HepG2 (cell line): Measurements from ENCODE around the gene TTC32. TPM values are rescaled to one million over a fixed set of nuclear protein-coding genes. Genes with fewer than 3 reads are reported as not detected.

Source experiments
- DMAP1 ChIP-seq: IDR thresholded peaks from 2 replicates; pipeline ENCODE4 v1.6.1; 2016
- FOSL2 ChIP-seq: sonication (generic); formaldehyde crosslinking; IDR thresholded peaks from 2 replicates; pipeline ENCODE4 v1.4.0; 2020; ENCODE audit warnings: missing genetic modification reagents
- IKZF4 ChIP-seq: sonication (generic); formaldehyde crosslinking; IDR thresholded peaks from 2 replicates; pipeline ENCODE4 v1.5.1; 2020; ENCODE audit warnings: borderline replicate concordance, mild to moderate bottlenecking, low read depth, missing genetic modification reagents; ENCODE audit errors: not compliant biosample characterization
- IRX3 ChIP-seq: sonication (generic); formaldehyde crosslinking; IDR thresholded peaks from 2 replicates; pipeline ENCODE4 v1.8.1; 2023; ENCODE audit warnings: mild to moderate bottlenecking, low read depth, missing genetic modification reagents, borderline replicate concordance
- KDM1A ChIP-seq: IDR thresholded peaks from 2 replicates; pipeline ENCODE4 v1.6.1; 2016; ENCODE audit warnings: missing compliant biosample characterization
- NCOA2 ChIP-seq: sonication (generic); formaldehyde crosslinking; IDR thresholded peaks from 2 replicates; pipeline ENCODE4 v1.8.0; 2022; ENCODE audit warnings: inconsistent platforms
- PHF5A ChIP-seq: IDR thresholded peaks from one replicate; pipeline ENCODE4 v1.6.1; 2018; ENCODE audit warnings: low read depth, missing genetic modification reagents; ENCODE audit not compliant: unreplicated experiment
- TBX3 ChIP-seq: fragments of 450-650 bp; IDR thresholded peaks from 2 replicates; pipeline ENCODE4 v1.6.1; 2017; ENCODE audit warnings: antibody characterized with exemption, mild to moderate bottlenecking, inconsistent platforms, borderline replicate concordance
- TP53 ChIP-seq: sonication (generic); formaldehyde crosslinking; conservative IDR thresholded peaks from 2 replicates; pipeline ENCODE4 v1.4.0; 2020; ENCODE audit warnings: missing genetic modification reagents
- ZNF160 ChIP-seq: sonication (generic); formaldehyde crosslinking; IDR thresholded peaks from 2 replicates; pipeline ENCODE4 v1.8.0; 2022; ENCODE audit warnings: mild to moderate bottlenecking, inconsistent platforms, missing genetic modification reagents
- ZNF225 ChIP-seq: sonication (generic); formaldehyde crosslinking; IDR thresholded peaks from 2 replicates; pipeline ENCODE4 v1.4.0; 2020; ENCODE audit warnings: mild to moderate bottlenecking, missing genetic modification reagents
- ZSCAN29 ChIP-seq: sonication (generic); formaldehyde crosslinking; conservative IDR thresholded peaks from 2 replicates; pipeline ENCODE4 v1.4.0; 2020; ENCODE audit warnings: mild to moderate bottlenecking, missing genetic modification reagents
- polyA plus RNA-seq, 8 experiments: library from polyadenylated mRNA; depleted of rRNA in 3 of 8; stranded (reverse) in 7 of 8; unstranded in 1 of 8; fragments of >200 nt; fragmentation: Illumina TruSeq in 4 of 8; extraction: Trizol in 4 of 8; gene quantifications; 2 replicates each; pipeline versions ENCODE4 v1.2.1 to v1.2.3, GENCODE V29; 2011 to 2016; ENCODE audit warnings: low read depth in 4 of 8, missing spikeins in 1 of 8, mixed read lengths in 1 of 8; ENCODE audit not compliant: insufficient read depth in 1 of 8
- total RNA-seq, 5 experiments: library from RNA; depleted of rRNA; stranded (reverse); fragments of >200 nt; fragmentation: Illumina TruSeq; extraction: Trizol; gene quantifications; 2 replicates each; pipeline ENCODE4 v1.2.3, GENCODE V29; 2016; ENCODE audit warnings: low read depth in 1 of 5
- TF ChIP-seq, protein P1 (sequence below): sonication (generic); formaldehyde crosslinking; IDR thresholded peaks from 2 replicates; pipeline ENCODE4 v1.4.0; 2020; ENCODE audit warnings: missing genetic modification reagents, mild to moderate bottlenecking, borderline replicate concordance
- TF ChIP-seq, protein P2 (sequence below): sonication (generic); formaldehyde crosslinking; IDR thresholded peaks from 2 replicates; pipeline ENCODE4 v1.8.1; 2023; ENCODE audit warnings: missing genetic modification reagents, mild to moderate bottlenecking, borderline replicate concordance
- TF ChIP-seq, protein P3 (sequence below): sonication (generic); formaldehyde crosslinking; IDR thresholded peaks from 2 replicates; pipeline ENCODE4 v1.4.0; 2020; ENCODE audit warnings: missing genetic modification reagents
- TF ChIP-seq, protein P4 (sequence below): sonication (generic); formaldehyde crosslinking; IDR thresholded peaks from 2 replicates; pipeline ENCODE4 v1.4.0; 2020; ENCODE audit warnings: mild to moderate bottlenecking, low read depth, missing genetic modification reagents
- TF ChIP-seq, protein P5 (sequence below): IDR thresholded peaks from 2 replicates; pipeline ENCODE4 v1.6.1; 2016; ENCODE audit warnings: low read depth, borderline replicate concordance
- TF ChIP-seq, protein P6 (sequence below): sonication (generic); formaldehyde crosslinking; IDR thresholded peaks from 2 replicates; pipeline ENCODE4 v1.5.1; 2020; ENCODE audit warnings: missing genetic modification reagents, mild to moderate bottlenecking, borderline replicate concordance

TTC32 gene
- total and polyA plus RNA-seq, 2 of the 13 experiments (the other 11 are each of a cell fraction or from before 2014, with no cell fraction given): 21.6 to 38.3 TPM

DNA sequence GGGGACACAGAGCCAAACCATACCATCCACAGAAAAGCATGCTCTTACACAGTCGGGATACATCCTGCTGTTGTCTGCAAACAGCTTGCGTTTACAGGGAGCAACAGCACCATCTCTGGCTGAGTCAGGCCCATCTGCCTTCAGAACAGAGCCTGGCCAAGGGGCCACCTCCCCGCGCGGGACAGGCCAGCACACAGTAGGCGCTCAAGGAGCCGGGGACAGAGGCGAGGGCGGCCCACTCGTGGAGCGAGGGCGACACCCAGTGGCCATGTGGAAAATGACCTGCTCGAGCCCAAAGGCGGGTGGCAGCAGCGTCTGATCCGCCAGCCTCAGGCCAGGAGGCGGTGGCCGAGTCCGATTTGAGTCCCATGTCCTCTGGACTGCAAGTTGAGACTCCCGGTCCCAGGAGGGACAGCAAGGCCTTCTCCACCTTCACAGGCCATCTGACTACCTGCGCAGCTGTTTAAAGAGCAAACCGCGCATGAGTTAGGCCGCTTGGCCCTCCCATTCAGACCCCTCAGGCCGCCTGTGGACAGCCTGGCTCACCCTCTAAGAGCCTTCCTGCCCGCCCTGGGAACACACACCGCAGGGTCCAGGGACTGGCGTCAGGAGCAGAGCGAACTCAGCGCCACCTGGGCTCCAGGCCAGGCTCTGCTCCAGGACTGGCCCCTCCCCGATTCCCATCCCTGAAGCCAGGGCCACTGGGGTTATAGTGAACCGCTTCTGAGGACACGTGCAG is 38.3 kb downstream of the TTC32 start (continued):
- peak; percentile 38; the same call in 1 of the 2 replicates for TF ChIP-seq ZNF160 (CRISPR knock-in tag)
- TF ChIP-seq, protein P1, sequence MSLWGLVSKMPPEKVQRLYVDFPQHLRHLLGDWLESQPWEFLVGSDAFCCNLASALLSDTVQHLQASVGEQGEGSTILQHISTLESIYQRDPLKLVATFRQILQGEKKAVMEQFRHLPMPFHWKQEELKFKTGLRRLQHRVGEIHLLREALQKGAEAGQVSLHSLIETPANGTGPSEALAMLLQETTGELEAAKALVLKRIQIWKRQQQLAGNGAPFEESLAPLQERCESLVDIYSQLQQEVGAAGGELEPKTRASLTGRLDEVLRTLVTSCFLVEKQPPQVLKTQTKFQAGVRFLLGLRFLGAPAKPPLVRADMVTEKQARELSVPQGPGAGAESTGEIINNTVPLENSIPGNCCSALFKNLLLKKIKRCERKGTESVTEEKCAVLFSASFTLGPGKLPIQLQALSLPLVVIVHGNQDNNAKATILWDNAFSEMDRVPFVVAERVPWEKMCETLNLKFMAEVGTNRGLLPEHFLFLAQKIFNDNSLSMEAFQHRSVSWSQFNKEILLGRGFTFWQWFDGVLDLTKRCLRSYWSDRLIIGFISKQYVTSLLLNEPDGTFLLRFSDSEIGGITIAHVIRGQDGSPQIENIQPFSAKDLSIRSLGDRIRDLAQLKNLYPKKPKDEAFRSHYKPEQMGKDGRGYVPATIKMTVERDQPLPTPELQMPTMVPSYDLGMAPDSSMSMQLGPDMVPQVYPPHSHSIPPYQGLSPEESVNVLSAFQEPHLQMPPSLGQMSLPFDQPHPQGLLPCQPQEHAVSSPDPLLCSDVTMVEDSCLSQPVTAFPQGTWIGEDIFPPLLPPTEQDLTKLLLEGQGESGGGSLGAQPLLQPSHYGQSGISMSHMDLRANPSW (CRISPR knock-in tag): 0 out of 2 replicates have a peak, but pooled peaks have one; percentile 51
- TF ChIP-seq DMAP1: peak; percentile 80
- TF ChIP-seq, protein P2, sequence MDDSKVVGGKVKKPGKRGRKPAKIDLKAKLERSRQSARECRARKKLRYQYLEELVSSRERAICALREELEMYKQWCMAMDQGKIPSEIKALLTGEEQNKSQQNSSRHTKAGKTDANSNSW: peak; percentile 41; the same call in 1 of the 2 replicates
- peak; percentile 85 for TF ChIP-seq IKZF4
- no peak for TF ChIP-seq PHF5A (CRISPR knock-in tag)
- TF ChIP-seq IRX3 (CRISPR knock-in tag): no peak
- TF ChIP-seq, protein P3, sequence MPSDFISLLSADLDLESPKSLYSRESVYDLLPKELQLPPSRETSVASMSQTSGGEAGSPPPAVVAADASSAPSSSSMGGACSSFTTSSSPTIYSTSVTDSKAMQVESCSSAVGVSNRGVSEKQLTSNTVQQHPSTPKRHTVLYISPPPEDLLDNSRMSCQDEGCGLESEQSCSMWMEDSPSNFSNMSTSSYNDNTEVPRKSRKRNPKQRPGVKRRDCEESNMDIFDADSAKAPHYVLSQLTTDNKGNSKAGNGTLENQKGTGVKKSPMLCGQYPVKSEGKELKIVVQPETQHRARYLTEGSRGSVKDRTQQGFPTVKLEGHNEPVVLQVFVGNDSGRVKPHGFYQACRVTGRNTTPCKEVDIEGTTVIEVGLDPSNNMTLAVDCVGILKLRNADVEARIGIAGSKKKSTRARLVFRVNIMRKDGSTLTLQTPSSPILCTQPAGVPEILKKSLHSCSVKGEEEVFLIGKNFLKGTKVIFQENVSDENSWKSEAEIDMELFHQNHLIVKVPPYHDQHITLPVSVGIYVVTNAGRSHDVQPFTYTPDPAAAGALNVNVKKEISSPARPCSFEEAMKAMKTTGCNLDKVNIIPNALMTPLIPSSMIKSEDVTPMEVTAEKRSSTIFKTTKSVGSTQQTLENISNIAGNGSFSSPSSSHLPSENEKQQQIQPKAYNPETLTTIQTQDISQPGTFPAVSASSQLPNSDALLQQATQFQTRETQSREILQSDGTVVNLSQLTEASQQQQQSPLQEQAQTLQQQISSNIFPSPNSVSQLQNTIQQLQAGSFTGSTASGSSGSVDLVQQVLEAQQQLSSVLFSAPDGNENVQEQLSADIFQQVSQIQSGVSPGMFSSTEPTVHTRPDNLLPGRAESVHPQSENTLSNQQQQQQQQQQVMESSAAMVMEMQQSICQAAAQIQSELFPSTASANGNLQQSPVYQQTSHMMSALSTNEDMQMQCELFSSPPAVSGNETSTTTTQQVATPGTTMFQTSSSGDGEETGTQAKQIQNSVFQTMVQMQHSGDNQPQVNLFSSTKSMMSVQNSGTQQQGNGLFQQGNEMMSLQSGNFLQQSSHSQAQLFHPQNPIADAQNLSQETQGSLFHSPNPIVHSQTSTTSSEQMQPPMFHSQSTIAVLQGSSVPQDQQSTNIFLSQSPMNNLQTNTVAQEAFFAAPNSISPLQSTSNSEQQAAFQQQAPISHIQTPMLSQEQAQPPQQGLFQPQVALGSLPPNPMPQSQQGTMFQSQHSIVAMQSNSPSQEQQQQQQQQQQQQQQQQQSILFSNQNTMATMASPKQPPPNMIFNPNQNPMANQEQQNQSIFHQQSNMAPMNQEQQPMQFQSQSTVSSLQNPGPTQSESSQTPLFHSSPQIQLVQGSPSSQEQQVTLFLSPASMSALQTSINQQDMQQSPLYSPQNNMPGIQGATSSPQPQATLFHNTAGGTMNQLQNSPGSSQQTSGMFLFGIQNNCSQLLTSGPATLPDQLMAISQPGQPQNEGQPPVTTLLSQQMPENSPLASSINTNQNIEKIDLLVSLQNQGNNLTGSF (CRISPR knock-in tag): no peak
- TF ChIP-seq ZNF225 (CRISPR knock-in tag): peak; percentile 74; the same call in 1 of the 2 replicates
- TF ChIP-seq NCOA2: peak; percentile 48; the same call in 1 of the 2 replicates
- TF ChIP-seq FOSL2: peak; percentile 53
- TF ChIP-seq, protein P4, sequence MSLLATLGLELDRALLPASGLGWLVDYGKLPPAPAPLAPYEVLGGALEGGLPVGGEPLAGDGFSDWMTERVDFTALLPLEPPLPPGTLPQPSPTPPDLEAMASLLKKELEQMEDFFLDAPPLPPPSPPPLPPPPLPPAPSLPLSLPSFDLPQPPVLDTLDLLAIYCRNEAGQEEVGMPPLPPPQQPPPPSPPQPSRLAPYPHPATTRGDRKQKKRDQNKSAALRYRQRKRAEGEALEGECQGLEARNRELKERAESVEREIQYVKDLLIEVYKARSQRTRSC (CRISPR knock-in tag): 0 out of 2 replicates have a peak, but pooled peaks have one; percentile 29
- 0 out of 2 replicates have a peak, but pooled peaks have one; percentile 14 for TF ChIP-seq KDM1A (CRISPR knock-in tag)
- TF ChIP-seq TBX3: no peak
- TF ChIP-seq, protein P5, sequence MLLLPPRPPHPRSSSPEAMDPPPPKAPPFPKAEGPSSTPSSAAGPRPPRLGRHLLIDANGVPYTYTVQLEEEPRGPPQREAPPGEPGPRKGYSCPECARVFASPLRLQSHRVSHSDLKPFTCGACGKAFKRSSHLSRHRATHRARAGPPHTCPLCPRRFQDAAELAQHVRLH (CRISPR knock-in tag): peak; percentile 87
- TF ChIP-seq TP53: no peak
- 0 out of 2 replicates have a peak, but pooled peaks have one; percentile 57 for TF ChIP-seq ZSCAN29 (CRISPR knock-in tag)
- TF ChIP-seq, protein P6, sequence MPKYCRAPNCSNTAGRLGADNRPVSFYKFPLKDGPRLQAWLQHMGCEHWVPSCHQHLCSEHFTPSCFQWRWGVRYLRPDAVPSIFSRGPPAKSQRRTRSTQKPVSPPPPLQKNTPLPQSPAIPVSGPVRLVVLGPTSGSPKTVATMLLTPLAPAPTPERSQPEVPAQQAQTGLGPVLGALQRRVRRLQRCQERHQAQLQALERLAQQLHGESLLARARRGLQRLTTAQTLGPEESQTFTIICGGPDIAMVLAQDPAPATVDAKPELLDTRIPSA (CRISPR knock-in tag): no peak; the same call in 1 of the 2 replicates
